Astrocyte of the spinal cord (primary cell): Measurements from ENCODE around the gene ANKRD17.
A peak's percentile ranks its signal among the peaks of the same experiment; 100 is the strongest.

Source experiments
- DNase-seq: peaks from one replicate; pipeline ENCODE4 v3.0.0; 2011; ENCODE audit warnings: low read depth, low spot score
- H3K4me3 ChIP-seq: 2 replicates; pipeline ENCODE4 v1.5.1; 2011; ENCODE audit warnings: low read depth, mild to moderate bottlenecking, low read length, moderate library complexity
- in situ Hi-C: cut with HindIII; loops from 2 replicates; pipeline ENCODE4 v1.10.0; 2017; ENCODE audit warnings: low sequenced_read_pairs
- TF ChIP-seq, protein P1 (sequence below): IDR thresholded peaks from 2 replicates; pipeline ENCODE4 v1.5.1; 2012; ENCODE audit warnings: low read depth, mild to moderate bottlenecking, low read length, inconsistent platforms

The ANKRD17 gene

GRCh38 chr4:73109493-73109892 lies 149.1 kb downstream of the ANKRD17 start:
- TF ChIP-seq, protein P1, sequence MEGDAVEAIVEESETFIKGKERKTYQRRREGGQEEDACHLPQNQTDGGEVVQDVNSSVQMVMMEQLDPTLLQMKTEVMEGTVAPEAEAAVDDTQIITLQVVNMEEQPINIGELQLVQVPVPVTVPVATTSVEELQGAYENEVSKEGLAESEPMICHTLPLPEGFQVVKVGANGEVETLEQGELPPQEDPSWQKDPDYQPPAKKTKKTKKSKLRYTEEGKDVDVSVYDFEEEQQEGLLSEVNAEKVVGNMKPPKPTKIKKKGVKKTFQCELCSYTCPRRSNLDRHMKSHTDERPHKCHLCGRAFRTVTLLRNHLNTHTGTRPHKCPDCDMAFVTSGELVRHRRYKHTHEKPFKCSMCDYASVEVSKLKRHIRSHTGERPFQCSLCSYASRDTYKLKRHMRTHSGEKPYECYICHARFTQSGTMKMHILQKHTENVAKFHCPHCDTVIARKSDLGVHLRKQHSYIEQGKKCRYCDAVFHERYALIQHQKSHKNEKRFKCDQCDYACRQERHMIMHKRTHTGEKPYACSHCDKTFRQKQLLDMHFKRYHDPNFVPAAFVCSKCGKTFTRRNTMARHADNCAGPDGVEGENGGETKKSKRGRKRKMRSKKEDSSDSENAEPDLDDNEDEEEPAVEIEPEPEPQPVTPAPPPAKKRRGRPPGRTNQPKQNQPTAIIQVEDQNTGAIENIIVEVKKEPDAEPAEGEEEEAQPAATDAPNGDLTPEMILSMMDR = no peak
- H3K4me3 ChIP-seq = no peak overlapping the region
- DNase-seq = no peak
- in situ Hi-C loops = no loop called here

- H3K4me3 ChIP-seq = no peak overlapping the region
- in situ Hi-C loops = no loop called here
- TF ChIP-seq, protein P1 = no peak
- DNase-seq = no peak
Measured at GRCh38 chr4:73104695-73105094, 153.9 kb downstream of the ANKRD17 start.

GRCh38 chr4:73103799-73104503 lies 154.6 kb downstream of the ANKRD17 start:
- in situ Hi-C loops = no loop called here
- no peak overlapping the region for H3K4me3 ChIP-seq
- TF ChIP-seq, protein P1 = no peak
- DNase-seq = peak; percentile 10

DNA sequence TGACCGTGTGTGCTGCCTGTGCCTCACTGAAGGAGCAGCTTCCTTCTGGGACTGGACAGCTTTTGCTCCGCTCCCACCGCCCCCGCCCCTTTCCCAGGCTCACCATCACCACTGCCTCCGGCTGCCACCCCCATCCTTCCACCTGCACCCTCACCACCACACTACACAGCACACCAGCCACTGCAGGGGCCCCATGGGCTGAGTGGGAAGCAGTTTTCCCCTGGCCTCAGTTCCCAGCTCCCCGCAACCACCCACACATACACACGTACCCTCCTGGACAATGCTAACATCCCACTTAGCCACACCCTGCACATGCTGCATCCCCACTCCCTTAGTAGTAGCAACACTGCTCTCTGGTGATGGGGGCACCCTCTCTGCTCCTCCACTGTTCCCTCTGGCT lies 159.5 kb downstream of the ANKRD17 start:
- TF ChIP-seq, protein P1 = no peak
- DNase-seq = no peak
- no peak overlapping the region for H3K4me3 ChIP-seq
- in situ Hi-C loops = no loop called here

DNA sequence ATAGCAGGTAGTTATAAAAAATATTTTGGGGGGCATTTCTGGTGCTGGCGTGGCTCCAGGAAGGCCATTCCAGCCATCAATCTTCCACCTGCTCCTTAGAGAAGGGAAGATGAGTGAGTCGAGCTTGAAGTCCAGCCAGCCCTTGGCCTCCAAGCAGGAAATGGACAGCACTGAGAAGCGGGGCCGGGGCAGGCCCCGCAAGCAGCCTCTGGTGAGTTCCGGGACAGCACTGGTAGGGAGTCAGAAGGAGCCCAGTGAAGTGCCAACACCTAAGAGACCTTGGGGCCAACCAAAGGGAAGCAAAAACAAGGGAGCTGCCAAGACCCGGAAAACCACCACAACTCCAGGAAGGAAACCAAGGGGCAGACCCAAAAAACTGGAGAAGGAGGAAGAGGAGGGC lies 159.9 kb downstream of the ANKRD17 start:
- TF ChIP-seq, protein P1 = no peak
- in situ Hi-C loops = no loop called here
- H3K4me3 ChIP-seq = no peak overlapping the region
- no peak for DNase-seq

DNA sequence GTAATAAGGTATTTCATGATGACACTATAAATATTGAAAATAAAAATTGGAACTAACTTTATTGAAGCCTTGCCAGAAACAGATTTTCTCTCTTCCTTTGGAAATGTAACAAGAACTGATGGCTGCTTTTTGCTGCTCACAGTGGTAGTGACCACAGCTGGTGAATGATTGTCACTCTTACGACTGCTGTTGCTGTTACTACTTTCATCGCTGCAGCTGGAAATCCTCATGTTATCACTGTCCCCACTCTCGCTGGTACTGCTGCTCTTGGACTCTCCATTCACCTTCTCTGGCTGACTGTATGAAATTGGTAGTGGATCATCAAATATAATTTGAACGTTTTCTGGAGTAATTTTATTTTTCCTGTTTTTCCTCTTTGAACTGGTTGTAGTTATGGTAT lies 160.6 kb downstream of the ANKRD17 start:
- no peak overlapping the region for H3K4me3 ChIP-seq
- TF ChIP-seq, protein P1 = no peak
- in situ Hi-C loops = no loop called here
- no peak for DNase-seq
